Left ventricle myocardium inferior (tissue), 1 donor: ENCODE results near the gene HOXA13. TPM values are rescaled to one million over a fixed set of nuclear protein-coding genes. Genes with fewer than 3 reads are reported as not detected.

Source experiments
- DNase-seq: peaks from one replicate; pipeline ENCODE4 v3.0.0-alpha.2; 2020
- H3K27ac ChIP-seq: fragments of 200-600 bp; replicated peaks from 2 replicates; pipeline ENCODE4 v1.8.0; 2021
- H3K27me3 ChIP-seq: fragments of 200-600 bp; 2 replicates; pipeline ENCODE4 v1.8.0; 2021; ENCODE audit warnings: low read depth
- H3K36me3 ChIP-seq: fragments of 200-600 bp; 2 replicates; pipeline ENCODE4 v1.8.0; 2021
- H3K4me1 ChIP-seq: fragments of 200-600 bp; 2 replicates; pipeline ENCODE4 v1.8.0; 2021
- H3K4me3 ChIP-seq: fragments of 200-600 bp; 2 replicates; pipeline ENCODE4 v1.8.0; 2021; ENCODE audit warnings: mild to moderate bottlenecking, moderate library complexity
- H3K9me3 ChIP-seq: fragments of 200-600 bp; replicated peaks from 2 replicates; pipeline ENCODE4 v1.8.0; 2021
- intact Hi-C: fragments of 100-400 bp; cut with micrococcal nuclease; formaldehyde crosslinking; loops from one replicate; pipeline ENCODE4 v1.11.0; 2022
- total RNA-seq: library from RNA; stranded (reverse); fragmentation: NEBNext Ultra II Directional; extraction: Animal tissue kit (Norgen Biotek cat#: 25700); gene quantifications from one replicate; pipeline ENCODE4 v1.2.1, GENCODE V29; 2021
- TF ChIP-seq, protein P1 (sequence below): fragments of 200-600 bp; IDR thresholded peaks from 2 replicates; pipeline ENCODE4 v1.8.0; 2021; ENCODE audit warnings: antibody characterized with exemption, mild to moderate bottlenecking, borderline replicate concordance
- donor health status: DM: no; HTN: yes; CAD: no; lungs with severe emphysema.

Gene HOXA13
- total RNA-seq, 1 donor from 2014 or later = not detected

DNA sequence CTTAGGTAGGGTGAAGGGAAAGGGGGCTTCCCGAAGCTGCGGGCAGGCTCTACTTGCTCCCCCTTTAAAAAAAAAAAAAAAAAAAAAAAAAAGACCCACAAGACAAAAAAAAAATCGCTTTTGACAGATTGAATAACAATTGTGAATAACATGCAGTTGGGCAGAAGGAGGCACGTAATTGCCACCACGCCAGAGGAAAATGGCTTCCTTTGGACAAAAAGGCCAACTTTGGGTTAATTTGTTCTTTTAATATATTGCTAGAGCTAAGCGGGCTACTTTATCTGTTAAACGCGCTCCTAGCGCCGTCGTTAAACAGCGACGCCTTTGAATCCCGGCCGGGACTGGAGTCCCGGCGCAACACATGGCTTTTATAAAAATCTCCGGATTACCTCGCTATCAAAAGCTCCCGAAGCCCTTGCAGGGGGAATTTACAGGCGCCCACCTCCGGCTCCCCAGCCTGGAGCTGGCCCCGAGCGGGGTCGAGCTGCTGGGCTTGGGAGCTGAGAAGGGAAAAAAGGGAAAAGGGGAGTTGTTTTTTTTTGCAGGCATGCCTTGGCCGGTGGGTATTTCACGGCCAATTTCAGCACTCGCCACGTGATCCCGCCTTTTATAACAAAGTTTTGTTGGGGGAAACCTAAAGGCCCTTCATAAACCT lies 16.1 kb downstream of the HOXA13 start:
- Histone ChIP-seq H3K4me1 (peaks cover 54% of the 10 kb centered on the region), H3K4me3 (peak overlapping the region; percentile 59), H3K9me3 (no peaks in the 10 kb centered on the region), H3K27ac (no peak overlapping the region), H3K27me3 (peaks cover 100% of the 10 kb centered on the region), H3K36me3 (no peaks in the 10 kb centered on the region)
- TF ChIP-seq, protein P1, sequence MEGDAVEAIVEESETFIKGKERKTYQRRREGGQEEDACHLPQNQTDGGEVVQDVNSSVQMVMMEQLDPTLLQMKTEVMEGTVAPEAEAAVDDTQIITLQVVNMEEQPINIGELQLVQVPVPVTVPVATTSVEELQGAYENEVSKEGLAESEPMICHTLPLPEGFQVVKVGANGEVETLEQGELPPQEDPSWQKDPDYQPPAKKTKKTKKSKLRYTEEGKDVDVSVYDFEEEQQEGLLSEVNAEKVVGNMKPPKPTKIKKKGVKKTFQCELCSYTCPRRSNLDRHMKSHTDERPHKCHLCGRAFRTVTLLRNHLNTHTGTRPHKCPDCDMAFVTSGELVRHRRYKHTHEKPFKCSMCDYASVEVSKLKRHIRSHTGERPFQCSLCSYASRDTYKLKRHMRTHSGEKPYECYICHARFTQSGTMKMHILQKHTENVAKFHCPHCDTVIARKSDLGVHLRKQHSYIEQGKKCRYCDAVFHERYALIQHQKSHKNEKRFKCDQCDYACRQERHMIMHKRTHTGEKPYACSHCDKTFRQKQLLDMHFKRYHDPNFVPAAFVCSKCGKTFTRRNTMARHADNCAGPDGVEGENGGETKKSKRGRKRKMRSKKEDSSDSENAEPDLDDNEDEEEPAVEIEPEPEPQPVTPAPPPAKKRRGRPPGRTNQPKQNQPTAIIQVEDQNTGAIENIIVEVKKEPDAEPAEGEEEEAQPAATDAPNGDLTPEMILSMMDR = no peak
- intact Hi-C loops = no loop called here
- DNase-seq = no peak

DNA sequence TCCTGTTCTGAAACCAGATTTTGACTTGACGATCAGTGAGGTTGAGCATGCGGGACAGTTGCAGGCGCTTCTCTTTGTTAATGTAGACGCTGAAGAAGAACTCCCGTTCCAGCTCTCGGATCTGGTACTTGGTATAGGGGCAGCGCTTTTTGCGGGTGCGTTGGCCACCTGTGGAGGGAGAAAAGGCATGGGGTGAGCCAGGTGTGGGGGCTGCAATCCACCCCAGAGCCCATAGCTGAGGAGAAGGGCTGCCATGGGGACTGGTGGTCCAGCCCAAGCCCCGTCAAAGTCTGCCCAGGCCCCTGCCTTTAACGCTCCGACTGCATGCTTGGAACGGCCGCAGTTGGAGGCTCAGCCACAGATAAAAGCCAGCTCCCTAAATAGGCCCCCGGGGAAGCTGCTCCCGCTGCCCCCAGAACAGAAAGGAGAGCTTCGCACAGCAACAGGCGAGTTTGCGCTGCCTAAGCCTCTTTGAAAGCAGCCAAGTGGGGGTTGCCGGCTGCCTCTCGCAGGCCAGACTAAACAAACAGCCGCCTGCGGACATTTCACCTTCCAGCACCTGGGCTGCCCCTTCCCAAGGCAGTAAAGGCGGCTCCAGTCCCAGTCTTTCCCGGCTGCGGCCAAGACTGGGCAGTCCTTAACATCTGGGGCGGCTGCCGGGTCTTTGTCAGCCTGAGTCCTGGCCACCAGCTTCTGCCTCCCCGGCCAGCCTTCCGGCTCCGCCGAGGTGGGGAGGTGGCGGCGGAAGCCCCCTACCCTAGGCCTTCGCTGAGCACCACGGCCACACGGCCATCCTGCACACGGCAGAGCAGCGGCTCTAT lies 16.8 kb downstream of the HOXA13 start:
- H3K4me1 ChIP-seq = peaks cover 47% of the 10 kb centered on the region
- H3K27me3 ChIP-seq = peaks cover 100% of the 10 kb centered on the region
- no peaks in the 10 kb centered on the region for H3K9me3 ChIP-seq
- intact Hi-C loops = no loop called here
- H3K27ac ChIP-seq = no peak overlapping the region
- no peaks in the 10 kb centered on the region for H3K36me3 ChIP-seq
- TF ChIP-seq, protein P1 = no peak
- no peak for DNase-seq
- H3K4me3 ChIP-seq = peak overlapping the region; percentile 59

DNA sequence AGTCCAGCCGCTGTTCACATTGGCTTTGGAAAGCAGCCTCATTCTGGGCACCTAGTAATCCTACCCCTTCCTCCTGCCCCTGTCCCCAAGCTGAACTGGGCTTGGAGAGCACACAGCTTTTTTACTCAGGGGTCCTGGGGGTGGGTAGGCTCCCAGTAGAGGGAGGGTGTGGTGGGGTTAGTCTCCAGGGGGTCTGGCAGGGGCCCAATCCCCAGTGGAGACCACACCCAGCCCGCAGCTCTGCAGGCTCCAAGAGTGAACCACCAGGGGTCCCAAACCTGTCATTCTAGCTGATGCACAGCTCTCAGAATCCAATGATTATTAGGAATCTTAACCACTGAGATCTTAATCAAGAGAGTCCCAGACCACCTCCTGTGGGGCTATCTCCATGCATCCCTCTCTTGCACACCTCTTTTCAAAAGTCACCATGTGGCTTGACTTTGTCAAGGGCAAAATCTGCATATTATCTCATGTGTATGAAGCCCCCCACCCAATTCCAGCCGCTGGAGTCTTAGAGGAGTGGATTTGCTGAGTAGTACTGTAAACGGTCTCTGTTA lies 17.5 kb downstream of the HOXA13 start:
- peaks cover 40% of the 10 kb centered on the region for H3K4me1 ChIP-seq
- no peak overlapping the region for H3K4me3 ChIP-seq
- H3K36me3 ChIP-seq = no peaks in the 10 kb centered on the region
- no peak for DNase-seq
- no peaks in the 10 kb centered on the region for H3K9me3 ChIP-seq
- H3K27ac ChIP-seq = no peak overlapping the region
- peaks cover 100% of the 10 kb centered on the region for H3K27me3 ChIP-seq
- intact Hi-C loops = no loop called here
- TF ChIP-seq, protein P1 = no peak

DNA sequence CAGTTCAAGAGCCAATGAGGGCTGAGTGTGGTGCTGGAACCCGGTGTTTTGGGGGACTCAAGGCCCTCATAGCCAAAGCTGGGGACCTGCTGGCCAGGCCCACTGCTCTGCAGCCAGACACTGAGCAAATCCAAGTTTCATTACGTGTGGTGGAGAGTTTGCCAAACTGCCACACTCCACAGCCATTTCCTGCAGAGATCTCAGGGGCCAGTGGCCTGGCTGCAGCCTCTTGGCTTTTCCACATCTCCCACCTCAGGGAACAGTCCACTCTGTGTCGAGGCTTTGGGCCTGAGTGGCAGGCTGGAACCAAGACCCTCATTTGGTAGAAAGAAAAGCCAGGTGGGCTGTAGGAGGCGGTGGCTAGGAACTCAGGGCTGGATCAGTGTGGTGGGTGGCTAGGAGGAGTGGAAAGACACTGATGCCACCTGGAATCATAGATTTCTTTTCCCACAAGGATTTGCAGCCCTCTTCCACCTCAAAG lies 18.1 kb downstream of the HOXA13 start:
- no peaks in the 10 kb centered on the region for H3K9me3 ChIP-seq
- intact Hi-C loops = no loop called here
- TF ChIP-seq, protein P1 = no peak
- peaks cover 40% of the 10 kb centered on the region for H3K4me1 ChIP-seq
- no peak overlapping the region for H3K4me3 ChIP-seq
- no peaks in the 10 kb centered on the region for H3K36me3 ChIP-seq
- H3K27me3 ChIP-seq = peaks cover 100% of the 10 kb centered on the region
- DNase-seq = no peak
- H3K27ac ChIP-seq = no peak overlapping the region

DNA sequence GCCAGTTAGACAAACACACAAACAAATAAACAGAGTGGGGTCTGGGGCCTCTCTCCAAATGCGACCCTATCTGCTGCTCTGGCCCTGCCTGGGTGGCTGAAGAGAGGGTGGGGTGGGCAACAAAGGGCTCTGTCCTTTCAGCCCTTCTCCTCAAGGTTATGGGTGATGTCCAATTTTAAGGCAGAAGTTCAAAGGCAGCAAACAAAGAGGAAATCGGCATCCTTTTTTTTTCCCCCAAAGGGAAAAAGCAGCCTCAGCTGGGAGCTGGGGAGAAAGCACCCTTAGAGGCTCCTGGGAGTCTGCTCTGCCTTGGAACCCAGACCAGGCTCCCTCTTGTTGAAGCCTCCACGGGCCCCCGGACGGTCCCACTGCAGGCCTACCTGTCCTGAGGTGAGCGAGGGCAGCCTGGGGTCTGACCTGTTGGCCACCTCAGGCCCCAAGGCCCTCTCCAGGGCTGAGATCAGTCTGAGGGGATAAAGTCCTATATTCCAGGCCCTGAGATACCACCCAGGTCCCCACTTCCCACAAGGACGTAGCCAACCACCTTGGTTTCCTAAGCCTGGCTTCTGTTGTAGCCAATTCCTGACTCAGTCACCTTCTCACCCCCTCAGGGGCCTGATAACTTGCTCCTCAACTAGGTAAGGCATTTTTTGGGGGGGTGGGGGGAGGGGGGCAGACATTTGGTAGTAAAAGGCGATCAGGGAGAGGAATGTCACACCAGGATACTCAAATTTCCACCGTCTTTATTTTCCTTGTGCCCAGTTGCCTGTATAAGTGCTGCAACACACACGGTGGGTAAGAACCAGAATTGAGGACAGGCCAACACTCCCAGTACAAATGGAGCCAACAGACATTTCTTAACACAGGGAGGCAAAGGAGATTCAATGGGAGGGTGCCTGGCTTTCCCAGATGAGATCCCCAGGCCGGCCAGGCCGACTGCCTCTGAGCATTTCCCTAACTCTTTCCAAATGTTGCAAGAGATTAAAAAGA lies 19.2 kb downstream of the HOXA13 start:
- Histone ChIP-seq H3K27me3 (peaks cover 100% of the 10 kb centered on the region), H3K9me3 (no peaks in the 10 kb centered on the region), H3K27ac (no peak overlapping the region), H3K4me3 (no peak overlapping the region), H3K4me1 (peaks cover 36% of the 10 kb centered on the region), H3K36me3 (no peaks in the 10 kb centered on the region)
- TF ChIP-seq, protein P1 = no peak
- intact Hi-C loops = no loop called here
- no peak for DNase-seq
